ENCODE results near the gene SOAT1. TPM values are rescaled to one million over a fixed set of nuclear protein-coding genes. Genes with fewer than 3 reads are reported as not detected.
"Not testable (repeated sequence)": the region's sequence is repeated elsewhere in the genome, so short reads cannot be mapped to it uniquely, and the experiment has no call there.

The SOAT1 gene
- total RNA-seq (2022), result 28.4 and 39.7 TPM in 2 replicates
- percentile 75 among the genes with signal in this experiment for Bru-seq, nascent RNA
- percentile 88 among the genes with signal in this experiment for BruChase-seq, experiment 1, labeled RNA remaining after a 6-hour chase
- percentile 77 among the genes with signal in this experiment for BruChase-seq, experiment 2, labeled RNA remaining after a 2-hour chase
- long read RNA-seq, full-length matches to known transcripts, result 75 of 88 reads
- long read RNA-seq, partial matches to known transcripts, result 1 of 88 reads
- long read RNA-seq, other reads (novel, unspliced or antisense), result 12 of 88 reads

DNA sequence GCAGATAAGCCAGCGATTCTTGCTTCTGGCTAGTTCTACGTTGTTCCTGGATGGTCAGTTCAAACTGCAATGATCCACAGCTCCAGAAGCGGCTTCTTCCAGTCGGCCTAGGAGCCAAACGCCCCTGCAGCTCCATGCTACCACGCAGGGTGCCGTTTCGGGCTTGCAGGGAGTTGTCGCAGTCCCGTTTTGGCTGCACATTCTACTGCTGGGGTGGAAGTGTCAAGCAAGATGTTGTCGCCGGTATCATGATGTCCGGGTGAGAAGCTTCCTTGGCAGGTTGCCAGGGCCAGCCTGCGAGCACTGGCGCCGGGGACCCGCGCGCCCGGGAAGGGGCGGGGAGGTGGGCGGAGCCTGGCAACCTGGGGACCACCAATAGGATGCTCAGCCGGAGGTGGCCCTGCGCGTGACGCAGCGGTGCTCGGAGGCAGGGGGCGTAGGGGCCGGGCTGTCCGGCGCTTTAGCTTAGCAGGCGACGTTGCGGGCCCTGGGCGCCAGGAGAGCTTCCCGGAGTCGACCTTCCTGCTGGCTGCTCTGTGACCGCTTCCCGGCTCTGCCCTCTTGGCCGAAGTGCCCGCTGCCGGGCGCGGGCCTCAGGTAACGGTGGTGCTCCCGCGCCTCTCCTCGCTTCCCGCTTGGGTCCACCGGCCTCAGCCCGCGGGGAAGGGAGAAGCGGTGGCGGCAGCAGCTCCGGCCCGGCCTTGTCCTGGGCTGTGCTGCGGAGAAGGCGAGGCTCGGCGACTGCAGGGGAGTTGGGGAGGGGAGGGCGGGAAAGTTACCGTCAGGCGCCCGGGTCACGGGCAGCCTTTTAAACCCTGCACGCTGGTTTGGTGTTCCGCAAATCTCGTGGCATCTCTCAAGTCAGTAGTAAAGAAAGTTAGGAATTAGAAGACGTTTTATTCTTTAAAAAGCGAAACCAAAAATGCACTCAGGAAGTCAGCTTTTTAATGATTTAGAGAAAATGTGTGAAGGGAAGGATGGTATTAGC, at the start of gene SOAT1:
Gene SOAT1 (plus strand): TSS at position 458 of the 988 bp plus-strand sequence. CDS start 8,888 bp downstream, outside the sequence.
- TF ChIP-seq, protein P1, sequence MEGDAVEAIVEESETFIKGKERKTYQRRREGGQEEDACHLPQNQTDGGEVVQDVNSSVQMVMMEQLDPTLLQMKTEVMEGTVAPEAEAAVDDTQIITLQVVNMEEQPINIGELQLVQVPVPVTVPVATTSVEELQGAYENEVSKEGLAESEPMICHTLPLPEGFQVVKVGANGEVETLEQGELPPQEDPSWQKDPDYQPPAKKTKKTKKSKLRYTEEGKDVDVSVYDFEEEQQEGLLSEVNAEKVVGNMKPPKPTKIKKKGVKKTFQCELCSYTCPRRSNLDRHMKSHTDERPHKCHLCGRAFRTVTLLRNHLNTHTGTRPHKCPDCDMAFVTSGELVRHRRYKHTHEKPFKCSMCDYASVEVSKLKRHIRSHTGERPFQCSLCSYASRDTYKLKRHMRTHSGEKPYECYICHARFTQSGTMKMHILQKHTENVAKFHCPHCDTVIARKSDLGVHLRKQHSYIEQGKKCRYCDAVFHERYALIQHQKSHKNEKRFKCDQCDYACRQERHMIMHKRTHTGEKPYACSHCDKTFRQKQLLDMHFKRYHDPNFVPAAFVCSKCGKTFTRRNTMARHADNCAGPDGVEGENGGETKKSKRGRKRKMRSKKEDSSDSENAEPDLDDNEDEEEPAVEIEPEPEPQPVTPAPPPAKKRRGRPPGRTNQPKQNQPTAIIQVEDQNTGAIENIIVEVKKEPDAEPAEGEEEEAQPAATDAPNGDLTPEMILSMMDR (IDR thresholded peaks at IDR 0.05; ENCODE audit: unreplicated experiment), result peak; percentile 16
- no peaks in the 10 kb centered on the region for H3K9me3 Mint-ChIP-seq (ENCODE audit: unreplicated experiment)
- peak within 1 kb of the TSS; percentile 68 for H3K27ac Mint-ChIP-seq (ENCODE audit: low read depth, unreplicated experiment)

DNA sequence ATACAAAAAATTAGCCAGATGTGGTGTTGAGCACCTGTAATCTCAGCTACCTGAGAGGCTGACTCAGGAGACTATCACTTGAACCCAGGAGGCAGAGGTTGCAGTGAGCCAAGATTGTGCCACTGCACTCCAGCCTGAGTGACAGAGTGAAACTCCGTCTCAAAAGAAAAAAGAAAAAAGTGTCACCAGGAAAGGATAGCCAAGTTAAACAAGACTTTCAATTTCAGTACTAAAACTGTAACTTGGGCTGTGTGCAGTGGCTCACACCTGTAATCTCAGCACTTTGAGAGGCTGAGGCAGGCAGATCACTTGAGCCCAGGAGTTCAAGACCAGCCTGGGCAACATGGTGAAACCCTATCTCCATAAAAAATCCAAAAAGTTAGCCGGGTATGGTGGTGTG, 48.2 kb upstream of the SOAT1 start:
- H3K9me3 Mint-ChIP-seq (ENCODE audit: unreplicated experiment); H3K36me3 Mint-ChIP-seq (ENCODE audit: insufficient read depth, unreplicated experiment); H3K4me3 Mint-ChIP-seq (ENCODE audit: unreplicated experiment); BruUV-seq (replicated peaks); DNase-seq (ENCODE audit: unreplicated experiment); intact Hi-C loops (cut with micrococcal nuclease); H3K27ac Mint-ChIP-seq (ENCODE audit: low read depth, unreplicated experiment); H3K27me3 Mint-ChIP-seq (ENCODE audit: insufficient read depth, unreplicated experiment); H3K4me1 Mint-ChIP-seq (ENCODE audit: insufficient read depth, unreplicated experiment): not testable (repeated sequence)
- CTCF ChIA-PET, result interaction anchor here (0.6 kb wide), 2 partner anchors 121 to 139 kb away, joined by 3 read pairs; no protein-coding TSS in a partner anchor
- POLR2A ChIA-PET, result interaction anchor here (0.6 to 0.7 kb wide), 2 partner anchors 114 to 211 kb away, joined by 3 read pairs; no protein-coding TSS in a partner anchor

More for the DNA sequence above, at the start of gene SOAT1:
- Mint-ChIP-seq H3K4me3 (ENCODE audit: unreplicated experiment) (peak within 1 kb of the TSS; percentile 78), H3K36me3 (ENCODE audit: insufficient read depth, unreplicated experiment) (peaks cover 15% of the 10 kb centered on the region), H3K4me1 (ENCODE audit: insufficient read depth, unreplicated experiment) (peaks cover 29% of the 10 kb centered on the region), H3K27me3 (ENCODE audit: insufficient read depth, unreplicated experiment) (no peaks in the 10 kb centered on the region)
- no TSS peak for BruUV-seq (replicated peaks)
- DNase-seq (ENCODE audit: unreplicated experiment), result peak; percentile 90
- ChIA-PET CTCF (interaction anchor here (0.6 to 3.4 kb wide), 23 partner anchors 10 to 1205 kb away, joined by 3 to 19 read pairs (median 3); no protein-coding TSS in a partner anchor), POLR2A (interaction anchor here (0.5 to 3.6 kb wide), 33 partner anchors 9 to 869 kb away, joined by 3 to 45 read pairs (median 4); partner anchors contain the start of genes ABL2, AXDND1 and TOR3A)
- intact Hi-C loops (cut with micrococcal nuclease), result loop anchor here (1.0 to 5.0 kb wide), 3 partner anchors 76 to 276 kb away; no protein-coding TSS in a partner anchor

DNA sequence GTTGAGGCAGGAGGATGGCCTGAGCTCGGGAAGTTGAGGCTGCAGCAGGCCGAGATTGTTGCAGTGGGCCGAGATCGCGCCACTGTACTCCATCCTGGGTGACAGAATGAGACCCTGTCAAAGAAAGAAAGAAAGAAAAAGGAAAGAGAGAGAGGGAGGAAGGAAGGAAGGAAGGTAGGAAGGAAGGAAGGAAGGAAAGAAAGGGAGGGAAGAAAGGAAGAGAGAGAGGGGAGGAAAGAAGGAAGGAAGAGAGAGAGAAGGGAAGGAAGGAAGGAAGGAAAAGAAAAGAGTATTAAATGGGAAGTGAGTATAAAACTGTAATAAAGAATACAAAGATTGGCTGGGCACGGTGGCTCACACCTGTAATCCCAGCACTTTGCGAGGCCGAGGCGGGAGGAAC, 45.7 kb upstream of the SOAT1 start:
- no TSS peak for BruUV-seq (replicated peaks)
- H3K27ac Mint-ChIP-seq (ENCODE audit: low read depth, unreplicated experiment), result no peak overlapping the region
- DNase-seq (ENCODE audit: unreplicated experiment), result no peak
- H3K4me1 Mint-ChIP-seq (ENCODE audit: insufficient read depth, unreplicated experiment), result no peaks in the 10 kb centered on the region
- TF ChIP-seq, protein P1 (IDR thresholded peaks at IDR 0.05; ENCODE audit: unreplicated experiment), result no peak
- intact Hi-C loops (cut with micrococcal nuclease), result no loop called here
- no peaks in the 10 kb centered on the region for H3K27me3 Mint-ChIP-seq (ENCODE audit: insufficient read depth, unreplicated experiment)
- CTCF ChIA-PET, result interaction anchor here (0.8 to 2.2 kb wide), 4 partner anchors 137 to 663 kb away, joined by 5 to 12 read pairs (median 7); no protein-coding TSS in a partner anchor
- H3K9me3 Mint-ChIP-seq (ENCODE audit: unreplicated experiment), result no peaks in the 10 kb centered on the region
- H3K4me3 Mint-ChIP-seq (ENCODE audit: unreplicated experiment), result no peak overlapping the region
- no peaks in the 10 kb centered on the region for H3K36me3 Mint-ChIP-seq (ENCODE audit: insufficient read depth, unreplicated experiment)
- POLR2A ChIA-PET, result no interaction called here

DNA sequence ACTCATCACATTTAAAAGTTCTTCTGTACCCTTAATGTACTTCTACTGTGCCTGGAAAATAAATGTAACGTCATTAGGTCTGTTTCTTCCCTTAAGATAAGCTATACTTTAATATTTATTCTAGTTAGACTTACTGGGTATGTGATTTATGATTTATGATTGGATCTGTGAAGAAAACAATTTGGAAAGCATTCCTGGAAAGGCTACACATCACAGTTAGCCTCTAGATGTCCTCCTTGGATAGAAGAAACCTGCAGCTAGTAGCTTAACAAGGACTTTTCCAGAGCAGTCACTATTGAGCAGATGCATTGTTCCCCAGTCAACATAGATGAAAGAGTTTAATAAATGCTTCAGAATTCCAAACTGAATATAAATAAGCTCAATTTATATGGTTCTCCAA, 41.9 kb upstream of the SOAT1 start:
- Mint-ChIP-seq H3K27me3 (ENCODE audit: insufficient read depth, unreplicated experiment) (no peaks in the 10 kb centered on the region), H3K9me3 (ENCODE audit: unreplicated experiment) (no peaks in the 10 kb centered on the region), H3K4me3 (ENCODE audit: unreplicated experiment) (no peak overlapping the region), H3K27ac (ENCODE audit: low read depth, unreplicated experiment) (no peak overlapping the region), H3K4me1 (ENCODE audit: insufficient read depth, unreplicated experiment) (no peaks in the 10 kb centered on the region), H3K36me3 (ENCODE audit: insufficient read depth, unreplicated experiment) (no peaks in the 10 kb centered on the region)
- peak; percentile 56 for DNase-seq (ENCODE audit: unreplicated experiment)
- POLR2A ChIA-PET, result interaction anchor here (0.5 to 2.3 kb wide), 6 partner anchors 9 to 118 kb away, joined by 3 to 10 read pairs (median 5); partner anchors contain the start of gene AXDND1
- TF ChIP-seq, protein P1 (IDR thresholded peaks at IDR 0.05; ENCODE audit: unreplicated experiment), result peak; percentile 73
- CTCF ChIA-PET, result interaction anchor here (0.6 to 8.8 kb wide), 72 partner anchors 9 to 951 kb away, joined by 3 to 175 read pairs (median 4); partner anchors contain the start of genes AXDND1 and TOR3A
- BruUV-seq (replicated peaks), result no TSS peak
- intact Hi-C loops (cut with micrococcal nuclease), result loop anchor here (1.0 to 5.0 kb wide), 7 partner anchors 41 to 563 kb away; no protein-coding TSS in a partner anchor

All from MCF 10A (cell line).